H9 (cell line): Measurements from ENCODE around the gene TRHDE. TPM values are rescaled to one million over a fixed set of nuclear protein-coding genes. Genes with fewer than 3 reads are reported as not detected.

Experiments used
- DNase-seq: peaks from one replicate; pipeline ENCODE4 v3.0.0-alpha.2; 2017
- H2AFZ ChIP-seq: one replicate; pipeline ENCODE4 v1.6.1; 2013; ENCODE audit warnings: mild to moderate bottlenecking, low read length, control low read depth, moderate library complexity
- H2AK5ac ChIP-seq: 2 replicates; pipeline ENCODE4 v1.6.1; 2013; ENCODE audit warnings: low read length, control low read depth, mixed read lengths; ENCODE audit not compliant: insufficient read length
- H2BK120ac ChIP-seq: one replicate; pipeline ENCODE4 v1.6.1; 2013; ENCODE audit warnings: low read depth, mild to moderate bottlenecking, low read length, control low read depth, inconsistent platforms; ENCODE audit not compliant: poor library complexity, severe bottlenecking
- H2BK12ac ChIP-seq: 2 replicates; pipeline ENCODE4 v1.6.1; 2013; ENCODE audit warnings: low read length, control low read depth, mixed read lengths, low read depth; ENCODE audit not compliant: insufficient read length
- H2BK15ac ChIP-seq: 2 replicates; pipeline ENCODE4 v1.6.1; 2013; ENCODE audit warnings: low read depth, low read length, control low read depth
- H2BK20ac ChIP-seq: one replicate; pipeline ENCODE4 v1.6.1; 2013; ENCODE audit warnings: low read depth, mild to moderate bottlenecking, low read length, control low read depth, inconsistent platforms; ENCODE audit not compliant: poor library complexity, severe bottlenecking
- H2BK5ac ChIP-seq: 2 replicates; pipeline ENCODE4 v1.6.1; 2013; ENCODE audit warnings: low read length, control low read depth, mixed read lengths; ENCODE audit not compliant: insufficient read length
- H3K14ac ChIP-seq: 2 replicates; pipeline ENCODE4 v1.6.1; 2013; ENCODE audit warnings: low read length, control low read depth; ENCODE audit not compliant: insufficient read depth
- H3K18ac ChIP-seq: 2 replicates; pipeline ENCODE4 v1.6.1; 2013; ENCODE audit warnings: low read depth, mild to moderate bottlenecking, mixed read lengths, low read length, control low read depth; ENCODE audit not compliant: insufficient read length
- H3K23ac ChIP-seq: 2 replicates; pipeline ENCODE4 v1.6.1; 2013; ENCODE audit warnings: low read length, control low read depth, mixed read lengths, low read depth; ENCODE audit not compliant: insufficient read length
- H3K23me2 ChIP-seq: 2 replicates; pipeline ENCODE4 v1.6.1; 2013; ENCODE audit warnings: low read depth, mild to moderate bottlenecking, mixed read lengths, low read length, control low read depth; ENCODE audit not compliant: insufficient read length, poor library complexity, severe bottlenecking
- H3K27ac ChIP-seq: 2 replicates; pipeline ENCODE4 v1.5.1; 2013; ENCODE audit warnings: low read length, control low read depth, mixed read lengths, low read depth; ENCODE audit not compliant: insufficient read length
- H3K27me3 ChIP-seq: 2 replicates; pipeline ENCODE4 v1.6.1; 2013; ENCODE audit warnings: low read length, control low read depth, inconsistent platforms; ENCODE audit not compliant: insufficient read depth
- H3K4ac ChIP-seq: 2 replicates; pipeline ENCODE4 v1.6.1; 2013; ENCODE audit warnings: low read depth, mild to moderate bottlenecking, control low read depth, inconsistent platforms, low read length, moderate library complexity
- H3K4me1 ChIP-seq: 2 replicates; pipeline ENCODE4 v1.6.1; 2013; ENCODE audit warnings: low read length, control low read depth, inconsistent platforms; ENCODE audit not compliant: insufficient read depth
- H3K4me2 ChIP-seq: 2 replicates; pipeline ENCODE4 v1.6.1; 2013; ENCODE audit warnings: low read length, control low read depth, mixed read lengths; ENCODE audit not compliant: insufficient read length, insufficient read depth
- H3K56ac ChIP-seq: 2 replicates; pipeline ENCODE4 v1.6.1; 2013; ENCODE audit warnings: low read depth, mild to moderate bottlenecking, mixed read lengths, low read length, control low read depth; ENCODE audit not compliant: insufficient read length
- H3K79me1 ChIP-seq: 2 replicates; pipeline ENCODE4 v1.6.1; 2013; ENCODE audit warnings: low read depth, mild to moderate bottlenecking, moderate library complexity, low read length, control low read depth, inconsistent platforms; ENCODE audit not compliant: insufficient read depth, poor library complexity, severe bottlenecking
- H3K79me2 ChIP-seq: 2 replicates; pipeline ENCODE4 v1.6.1; 2013; ENCODE audit warnings: low read length, control low read depth, inconsistent platforms; ENCODE audit not compliant: insufficient read depth
- H3K9ac ChIP-seq: 2 replicates; pipeline ENCODE4 v1.6.1; 2013; ENCODE audit warnings: low read length, control low read depth, mixed read lengths; ENCODE audit not compliant: insufficient read length; ENCODE audit errors: extremely low read depth
- H3K9me3 ChIP-seq: one replicate; pipeline ENCODE4 v1.6.1; 2013; ENCODE audit warnings: low read depth, low read length, inconsistent platforms; ENCODE audit not compliant: control insufficient read depth
- H3T11ph ChIP-seq: one replicate; pipeline ENCODE4 v1.6.1; 2013; ENCODE audit warnings: mild to moderate bottlenecking, low read length, control low read depth, inconsistent platforms
- H4K20me1 ChIP-seq: one replicate; pipeline ENCODE4 v1.6.1; 2013; ENCODE audit not compliant: control insufficient read depth, insufficient read length, insufficient read depth
- H4K5ac ChIP-seq: 2 replicates; pipeline ENCODE4 v1.6.1; 2013; ENCODE audit warnings: low read depth, mild to moderate bottlenecking, mixed read lengths, low read length, control low read depth; ENCODE audit not compliant: insufficient read length
- H4K8ac ChIP-seq: replicated peaks from 2 replicates; pipeline ENCODE4 v1.6.1; 2013; ENCODE audit warnings: low read length, control low read depth, mixed read lengths, low read depth; ENCODE audit not compliant: insufficient read length
- H4K91ac ChIP-seq: 2 replicates; pipeline ENCODE4 v1.6.1; 2013; ENCODE audit warnings: low read depth, mild to moderate bottlenecking, moderate library complexity, mixed read lengths, low read length, control low read depth; ENCODE audit not compliant: insufficient read length
- H3K27ac Mint-ChIP-seq, 3 experiments: 2 replicates in 2 of 3; 3 replicates in 1 of 3; pipeline ENCODE4 v1.8.0; 2020 to 2021; ENCODE audit warnings: mixed read lengths in 3 of 3, mild to moderate bottlenecking in 1 of 3, moderate library complexity in 1 of 3
- H3K27me3 Mint-ChIP-seq: 2 replicates; pipeline ENCODE4 v1.8.0; 2021; ENCODE audit warnings: low read depth, mild to moderate bottlenecking, moderate library complexity, mixed read lengths
- H3K36me3 Mint-ChIP-seq, 3 experiments: 2 replicates in 2 of 3; 3 replicates in 1 of 3; pipeline ENCODE4 v1.8.0; 2020 to 2021; ENCODE audit warnings: low read depth in 3 of 3, mixed read lengths in 3 of 3; ENCODE audit not compliant: insufficient read depth in 1 of 3
- H3K4me1 Mint-ChIP-seq, 2 experiments: 2 replicates each; pipeline ENCODE4 v1.8.0; 2020; ENCODE audit warnings: mixed read lengths in 2 of 2
- H3K4me3 Mint-ChIP-seq, 2 experiments: 2 replicates in 1 of 2; 3 replicates in 1 of 2; pipeline ENCODE4 v1.8.0; 2020 to 2021; ENCODE audit warnings: mild to moderate bottlenecking in 2 of 2, mixed read lengths in 2 of 2, moderate library complexity in 1 of 2
- H3K9me3 Mint-ChIP-seq, 2 experiments: 2 replicates in 1 of 2; 3 replicates in 1 of 2; pipeline ENCODE4 v1.8.0; 2020; ENCODE audit warnings: mild to moderate bottlenecking in 2 of 2, mixed read lengths in 2 of 2, moderate library complexity in 1 of 2
- WGBS: extraction: QIAGEN DNeasy Blood & Tissue Kit; methylation state at CpG from one replicate; pipeline ENCODE4 v1.1.7; 2013; ENCODE audit warnings: missing lambda C conversion rate, low lambda C conversion rate, mixed read lengths; ENCODE audit not compliant: insufficient read length; ENCODE audit errors: extremely low coverage; 5-methylcytosine and 5-hydroxymethylcytosine counted together
- total RNA-seq: library from RNA; stranded (reverse); gene quantifications from 2 replicates; pipeline ENCODE4 v1.2.1, GENCODE V29; 2021
- TF ChIP-seq, protein P1 (sequence below): fragments of 200-600 bp; sonication (generic); conservative IDR thresholded peaks from 3 replicates; pipeline ENCODE4 v1.8.0; 2021; ENCODE audit warnings: antibody characterized with exemption, mild to moderate bottlenecking

The TRHDE gene
- total RNA-seq, 1 experiment from 2014 or later, result 1.0 TPM

DNA sequence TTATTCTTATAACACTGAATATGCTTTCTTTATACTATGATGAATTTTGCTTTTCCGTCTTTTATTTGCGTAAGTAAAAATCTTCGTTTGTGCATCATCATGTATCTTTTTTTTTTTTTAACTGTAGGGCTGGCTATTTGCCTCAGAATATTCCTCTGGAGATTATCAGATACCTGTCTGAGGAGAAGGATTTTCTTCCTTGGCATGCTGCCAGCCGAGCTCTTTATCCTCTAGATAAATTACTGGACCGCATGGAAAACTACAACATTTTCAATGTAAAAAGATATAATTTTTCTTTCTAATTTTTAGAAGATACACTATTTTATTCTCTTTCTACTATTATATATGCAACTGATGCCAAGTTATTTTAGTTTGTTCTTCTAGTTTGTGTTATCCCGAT lies 346.6 kb downstream of the TRHDE start:
- Histone ChIP-seq H2BK120ac (no peak overlapping the region), H4K5ac (no peak overlapping the region), H3K9ac (no peak overlapping the region), H3K56ac (no peak overlapping the region), H2BK12ac (no peak overlapping the region), H3K9me3 (no peaks in the 10 kb centered on the region), H3K79me1 (no peaks in the 10 kb centered on the region), H2AK5ac (no peak overlapping the region), H3K4me2 (no peak overlapping the region), H3K14ac (no peak overlapping the region), H2BK15ac (no peak overlapping the region), H3T11ph (no peak overlapping the region), H3K27me3 (no peaks in the 10 kb centered on the region), H3K18ac (no peak overlapping the region), H3K27ac (no peak overlapping the region), H3K79me2 (no peaks in the 10 kb centered on the region), H4K20me1 (no peaks in the 10 kb centered on the region), H3K4ac (no peak overlapping the region), H2BK20ac (no peak overlapping the region), H3K23me2 (no peaks in the 10 kb centered on the region), H2AFZ (no peak overlapping the region), H4K91ac (no peak overlapping the region), H3K23ac (no peak overlapping the region), H4K8ac (no peak overlapping the region), H2BK5ac (no peak overlapping the region), H3K4me1 (no peaks in the 10 kb centered on the region; the same call in 1 of the 2 replicates)
- TF ChIP-seq, protein P1, sequence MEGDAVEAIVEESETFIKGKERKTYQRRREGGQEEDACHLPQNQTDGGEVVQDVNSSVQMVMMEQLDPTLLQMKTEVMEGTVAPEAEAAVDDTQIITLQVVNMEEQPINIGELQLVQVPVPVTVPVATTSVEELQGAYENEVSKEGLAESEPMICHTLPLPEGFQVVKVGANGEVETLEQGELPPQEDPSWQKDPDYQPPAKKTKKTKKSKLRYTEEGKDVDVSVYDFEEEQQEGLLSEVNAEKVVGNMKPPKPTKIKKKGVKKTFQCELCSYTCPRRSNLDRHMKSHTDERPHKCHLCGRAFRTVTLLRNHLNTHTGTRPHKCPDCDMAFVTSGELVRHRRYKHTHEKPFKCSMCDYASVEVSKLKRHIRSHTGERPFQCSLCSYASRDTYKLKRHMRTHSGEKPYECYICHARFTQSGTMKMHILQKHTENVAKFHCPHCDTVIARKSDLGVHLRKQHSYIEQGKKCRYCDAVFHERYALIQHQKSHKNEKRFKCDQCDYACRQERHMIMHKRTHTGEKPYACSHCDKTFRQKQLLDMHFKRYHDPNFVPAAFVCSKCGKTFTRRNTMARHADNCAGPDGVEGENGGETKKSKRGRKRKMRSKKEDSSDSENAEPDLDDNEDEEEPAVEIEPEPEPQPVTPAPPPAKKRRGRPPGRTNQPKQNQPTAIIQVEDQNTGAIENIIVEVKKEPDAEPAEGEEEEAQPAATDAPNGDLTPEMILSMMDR, result no peak
- H3K4me3 Mint-ChIP-seq, result no peak overlapping the region
- DNase-seq, result no peak
- peaks cover 5 to 6% of the 10 kb centered on the region in 2 experiments for H3K4me1 Mint-ChIP-seq
- H3K36me3 Mint-ChIP-seq, result no peaks in the 10 kb centered on the region; a peak in 1 of 7 replicates
- no peak overlapping the region; a peak in 1 of 7 replicates for H3K27ac Mint-ChIP-seq
- no peaks in the 10 kb centered on the region; a peak in 1 of 5 replicates for H3K9me3 Mint-ChIP-seq
- no peaks in the 10 kb centered on the region for H3K27me3 Mint-ChIP-seq
- no CpG with 5 or more reads among the region's 6 CpGs for WGBS
